HG03039 (cell line): ENCODE results near the gene ASB10.

Experiments
- ATAC-seq: cut with Tn5 transposase; IDR thresholded peaks from one replicate; pipeline ENCODE4 v1.9.1; 2021; ENCODE audit warnings: mild to moderate bottlenecking, moderate library complexity; ENCODE audit not compliant: unreplicated experiment

ASB10 gene

GRCh38 chr7:151189038-151189437, 2.0 kb upstream of the ASB10 start:
- ATAC-seq: no peak

- no peak for ATAC-seq
Measured at GRCh38 chr7:151188252-151188542, 1.1 kb upstream of the ASB10 start.

- ATAC-seq: no peak
Measured at GRCh38 chr7:151187409-151188251, 580 bp upstream of the ASB10 start.

- no peak for ATAC-seq
Measured at GRCh38 chr7:151185762-151186639, 1.0 kb downstream of the ASB10 start.

GRCh38 chr7:151181011-151181431, 6.0 kb downstream of the ASB10 start:
- ATAC-seq: no peak

GRCh38 chr7:151179946-151180345, 7.1 kb downstream of the ASB10 start:
- ATAC-seq: no peak

- ATAC-seq: no peak
Measured at GRCh38 chr7:151179287-151179860, 7.7 kb downstream of the ASB10 start.

- ATAC-seq: no peak
Measured at GRCh38 chr7:151178831-151179230, 8.2 kb downstream of the ASB10 start.

GRCh38 chr7:151178236-151178635, 8.8 kb downstream of the ASB10 start:
- no peak for ATAC-seq

GRCh38 chr7:151177310-151177709, 9.7 kb downstream of the ASB10 start:
- no peak for ATAC-seq

GRCh38 chr7:151176401-151176800, 10.6 kb downstream of the ASB10 start:
- ATAC-seq: no peak

- ATAC-seq: no peak
Measured at GRCh38 chr7:151175793-151176311, 11.2 kb downstream of the ASB10 start.

- ATAC-seq: no peak
Measured at GRCh38 chr7:151175047-151175792, 11.8 kb downstream of the ASB10 start.

GRCh38 chr7:151174246-151175046, 12.6 kb downstream of the ASB10 start:
- no peak for ATAC-seq

- ATAC-seq: no peak
Measured at GRCh38 chr7:151173386-151174245, 13.4 kb downstream of the ASB10 start.

- ATAC-seq: peak; percentile 65
Measured at GRCh38 chr7:151172273-151173141, 14.5 kb downstream of the ASB10 start.

- no peak for ATAC-seq
Measured at GRCh38 chr7:151168787-151169162, 18.3 kb downstream of the ASB10 start.
